Activated CD8-positive, alpha-beta memory T cell treated with anti-CD3 and anti-CD28 coated beads, Interleukin-2, amount 10 ng/mL, durations not matched to agents 7 days and 5 days (primary cell): Measurements from ENCODE around the gene EARS2. TPM values are rescaled to one million over a fixed set of nuclear protein-coding genes. Genes with fewer than 3 reads are reported as not detected.

Source experiments
- total RNA-seq, 2 experiments: library from RNA; stranded (reverse); gene quantifications; one replicate each; pipeline ENCODE4 v1.2.3, GENCODE V29; 2021

Gene EARS2
- total RNA-seq, 2 experiments from 2014 or later, result 14.3 to 15.9 TPM

Other genes starting within 250 kb of the EARS2 start
- 10 to 100 TPM; 17.5 to 25.1 TPM for gene COG7, start 104.2 kb downstream of the EARS2 start, total RNA-seq
- gene GGA2, start 46.9 kb downstream of the EARS2 start, total RNA-seq, result 100 to 1,000 TPM; 112 to 115 TPM
- 10 to 100 TPM; 46.1 to 64.7 TPM for gene UBFD1, start 377 bp upstream of the EARS2 start, total RNA-seq
- gene NDUFAB1, start 39.0 kb upstream of the EARS2 start, total RNA-seq, result 100 to 1,000 TPM in 1 of 2 experiments, 10 to 100 TPM in 1; 90.2 to 111 TPM
- gene PALB2, start 84.0 kb upstream of the EARS2 start, total RNA-seq, result 10 to 100 TPM; 23.0 to 26.4 TPM
- 10 to 100 TPM; 80.4 to 95.9 TPM for gene DCTN5, start 84.1 kb upstream of the EARS2 start, total RNA-seq
- gene PLK1, start 121.5 kb upstream of the EARS2 start, total RNA-seq, result 100 to 1,000 TPM; 132 to 135 TPM
- gene ERN2, start 155.9 kb upstream of the EARS2 start, total RNA-seq, result not detected
- not detected for gene CHP2, start 197.7 kb upstream of the EARS2 start, total RNA-seq